H1 (cell line): ENCODE results near the gene PFKFB3. TPM values are rescaled to one million over a fixed set of nuclear protein-coding genes. Genes with fewer than 3 reads are reported as not detected.

Experiments
- CTCF ChIA-PET: fragments of 300-600 bp; sonication (Branson Sonifier 250); formaldehyde crosslinking; loops from one replicate; lab custom pipeline; 2021; ENCODE audit not compliant: partially characterized antibody; lab: Charles Lee
- POLR2A ChIA-PET: fragments of 300-600 bp; sonication (Branson Sonifier 250); formaldehyde crosslinking; loops from one replicate; lab custom pipeline; 2021; ENCODE audit warnings: inconsistent platforms; ENCODE audit not compliant: partially characterized antibody; lab: Charles Lee
- DNase-seq, 2 experiments: peaks; one replicate each; pipeline versions ENCODE4 v3.0.0 to v3.0.0-alpha.2; 2010 to 2022; ENCODE audit warnings: low spot score in 2 of 2, low read depth in 1 of 2, mixed read lengths in 1 of 2
- FAIRE-seq: peaks from 2 replicates; lab custom pipeline; 2011; peaks lifted over from hg19 to GRCh38; lab: Jason Lieb, UNC
- H2AFZ ChIP-seq: 2 replicates; pipeline ENCODE4 v1.8.1; 2012; ENCODE audit warnings: low read length, inconsistent platforms
- H2AK5ac ChIP-seq: 2 replicates; pipeline ENCODE4 v1.6.1; 2013; ENCODE audit warnings: low read depth, low read length
- H2BK120ac ChIP-seq: replicated peaks from 2 replicates; pipeline ENCODE3; 2013; ENCODE audit warnings: low read depth, low read length, inconsistent platforms
- H2BK12ac ChIP-seq: 2 replicates; pipeline ENCODE4 v1.6.1; 2013; ENCODE audit warnings: low read depth, low read length
- H2BK15ac ChIP-seq: 2 replicates; pipeline ENCODE4 v1.6.1; 2013; ENCODE audit warnings: low read length
- H2BK20ac ChIP-seq: 2 replicates; pipeline ENCODE4 v1.6.1; 2013; ENCODE audit warnings: low read length
- H2BK5ac ChIP-seq: 2 replicates; pipeline ENCODE4 v1.6.1; 2013; ENCODE audit warnings: low read depth, low read length
- H3K14ac ChIP-seq: 2 replicates; pipeline ENCODE4 v1.6.1; 2013; ENCODE audit warnings: inconsistent platforms; ENCODE audit not compliant: insufficient read length
- H3K18ac ChIP-seq: 2 replicates; pipeline ENCODE4 v1.6.1; 2013; ENCODE audit warnings: low read length; ENCODE audit errors: extremely low read depth
- H3K23ac ChIP-seq: 2 replicates; pipeline ENCODE4 v1.6.1; 2013; ENCODE audit warnings: inconsistent platforms; ENCODE audit not compliant: insufficient read length
- H3K23me2 ChIP-seq: 2 replicates; pipeline ENCODE4 v1.6.1; 2013; ENCODE audit warnings: low read depth, low read length
- H3K27ac ChIP-seq: 2 replicates; pipeline ENCODE4 v1.6.1; 2011; ENCODE audit warnings: low read depth, low read length, inconsistent platforms
- H3K27me3 ChIP-seq, 4 experiments: replicated peaks in 1 of 4; 1 replicate in 1 of 4; 2 replicates in 3 of 4; pipeline versions ENCODE4 v1.6.1 to v1.8.1; 2011 to 2013; ENCODE audit warnings: low read length in 3 of 4, mild to moderate bottlenecking in 3 of 4, inconsistent platforms in 2 of 4, mixed read lengths in 2 of 4, moderate library complexity in 1 of 4; ENCODE audit not compliant: control insufficient read depth in 3 of 4, insufficient read depth in 3 of 4; ENCODE audit errors: extremely low read depth in 1 of 4
- H3K36me3 ChIP-seq, 4 experiments: 2 replicates each; pipeline versions ENCODE4 v1.6.1 to v1.8.1; 2011 to 2013; ENCODE audit warnings: mild to moderate bottlenecking in 4 of 4, low read length in 3 of 4, moderate library complexity in 2 of 4, control low read depth in 1 of 4, inconsistent platforms in 1 of 4; ENCODE audit not compliant: insufficient read depth in 4 of 4, control insufficient read depth in 2 of 4
- H3K4ac ChIP-seq: replicated peaks from 2 replicates; pipeline ENCODE3; 2013; ENCODE audit warnings: low read length, low read depth, mixed read lengths, inconsistent platforms; ENCODE audit not compliant: insufficient read length
- H3K4me1 ChIP-seq, 4 experiments: replicated peaks in 1 of 4; 1 replicate in 1 of 4; 2 replicates in 3 of 4; pipeline versions ENCODE4 v1.6.1 to v1.8.1; 2011 to 2013; ENCODE audit warnings: low read length in 3 of 4, inconsistent platforms in 2 of 4, mixed read lengths in 1 of 4; ENCODE audit not compliant: insufficient read depth in 4 of 4, control insufficient read depth in 3 of 4
- H3K4me2 ChIP-seq, 2 experiments: 2 replicates each; pipeline versions ENCODE4 v1.6.1 to v1.8.1; 2011 to 2013; ENCODE audit warnings: low read depth in 2 of 2, low read length in 2 of 2, control low read depth in 1 of 2, inconsistent platforms in 1 of 2, mild to moderate bottlenecking in 1 of 2; ENCODE audit not compliant: insufficient read depth in 1 of 2
- H3K4me3 ChIP-seq, 4 experiments: fragments of 200-600, 300-600 bp in 1 of 4; sonication (generic), shearing (Covaris generic), sonication (Bioruptor Twin) in 1 of 4; 2 replicates each; pipeline versions ENCODE4 v1.5.1 to v1.8.1; 2011 to 2016; ENCODE audit warnings: low read length in 4 of 4, low read depth in 3 of 4, control low read depth in 2 of 4, inconsistent platforms in 2 of 4, mild to moderate bottlenecking in 2 of 4, mixed read lengths in 1 of 4, moderate library complexity in 1 of 4; ENCODE audit not compliant: insufficient read depth in 2 of 4; ENCODE audit errors: extremely low read depth in 1 of 4
- H3K56ac ChIP-seq: replicated peaks from 2 replicates; pipeline ENCODE3; 2013; ENCODE audit warnings: low read depth, mild to moderate bottlenecking, mixed read lengths, low read length, inconsistent platforms; ENCODE audit not compliant: insufficient read length
- H3K79me1 ChIP-seq: 2 replicates; pipeline ENCODE4 v1.6.1; 2013; ENCODE audit warnings: low read depth, low read length, control low read depth
- H3K79me2 ChIP-seq, 2 experiments: 2 replicates each; pipeline versions ENCODE4 v1.6.1 to v1.8.1; 2012 to 2013; ENCODE audit warnings: low read length in 2 of 2, mild to moderate bottlenecking in 2 of 2, inconsistent platforms in 1 of 2; ENCODE audit not compliant: insufficient read depth in 2 of 2, control insufficient read depth in 1 of 2
- H3K9ac ChIP-seq, 4 experiments: replicated peaks in 1 of 4; 1 replicate in 1 of 4; 2 replicates in 3 of 4; pipeline versions ENCODE4 v1.6.1 to v1.8.1; 2011 to 2013; ENCODE audit warnings: low read depth in 3 of 4, low read length in 3 of 4, control low read depth in 2 of 4, mild to moderate bottlenecking in 2 of 4, moderate library complexity in 2 of 4, inconsistent platforms in 1 of 4; ENCODE audit errors: extremely low read depth in 1 of 4
- H3K9me3 ChIP-seq, 2 experiments: 2 replicates each; pipeline versions ENCODE4 v1.6.1 to v1.8.1; 2012 to 2013; ENCODE audit warnings: mild to moderate bottlenecking in 2 of 2, moderate library complexity in 2 of 2, control low read depth in 1 of 2, inconsistent platforms in 1 of 2, low read depth in 1 of 2, low read length in 1 of 2, mixed read lengths in 1 of 2; ENCODE audit not compliant: insufficient read depth in 2 of 2
- H4K20me1 ChIP-seq, 2 experiments: replicated peaks in 1 of 2; 2 replicates each; pipeline versions ENCODE3 to v1.8.1; 2011 to 2013; ENCODE audit warnings: inconsistent platforms in 2 of 2, low read length in 2 of 2, mild to moderate bottlenecking in 1 of 2; ENCODE audit not compliant: insufficient read depth in 2 of 2, control insufficient read depth in 1 of 2
- H4K5ac ChIP-seq: 2 replicates; pipeline ENCODE4 v1.6.1; 2013; ENCODE audit warnings: low read length, low read depth, mixed read lengths, inconsistent platforms; ENCODE audit not compliant: insufficient read length
- H4K8ac ChIP-seq: 2 replicates; pipeline ENCODE4 v1.8.0; 2013; ENCODE audit warnings: mild to moderate bottlenecking, moderate library complexity, low read length, inconsistent platforms; ENCODE audit not compliant: insufficient read depth; ENCODE audit errors: extremely low read depth
- H4K91ac ChIP-seq: replicated peaks from 2 replicates; pipeline ENCODE3; 2013; ENCODE audit warnings: low read length, mixed read lengths, inconsistent platforms; ENCODE audit not compliant: insufficient read length
- ASH2L ChIP-seq: fragments of 200-600, 300-600 bp; sonication (generic); IDR thresholded peaks from one replicate; pipeline ENCODE4 v1.7.1; 2017; ENCODE audit warnings: low read length
- HDAC2 ChIP-seq, 2 experiments: fragments of 300-600 bp in 1 of 2; sonication (generic) in 1 of 2; IDR thresholded peaks; 2 replicates each; pipeline ENCODE4 v1.6.1; 2011 to 2012; ENCODE audit warnings: low read depth in 2 of 2, low read length in 2 of 2, mild to moderate bottlenecking in 2 of 2, moderate library complexity in 2 of 2, borderline replicate concordance in 1 of 2, inconsistent platforms in 1 of 2
- NRF1 ChIP-seq: IDR thresholded peaks from 2 replicates; pipeline ENCODE4 v1.6.1; 2011; ENCODE audit warnings: mild to moderate bottlenecking, low read depth, low read length, improper control_type of control experiment
- RXRA ChIP-seq: IDR thresholded peaks from 2 replicates; pipeline ENCODE4 v1.6.1; 2011; ENCODE audit warnings: low read depth, mild to moderate bottlenecking, low read length, moderate library complexity; ENCODE audit not compliant: insufficient read depth
- SP1 ChIP-seq: IDR thresholded peaks from 2 replicates; pipeline ENCODE4 v1.6.1; 2011; ENCODE audit warnings: low read depth, low read length
- SUZ12 ChIP-seq: fragments of 200-600 bp; sonication (generic); IDR thresholded peaks from 2 replicates; pipeline ENCODE4 v1.6.1; 2012; ENCODE audit warnings: mild to moderate bottlenecking, inconsistent platforms, low read length, moderate library complexity, mixed read lengths
- TBP ChIP-seq: IDR thresholded peaks from 2 replicates; pipeline ENCODE4 v1.6.1; 2011; ENCODE audit warnings: low read depth, low read length, improper control_type of control experiment
- WGBS, 2 experiments: shearing (Covaris generic) in 1 of 2; methylation state at CpG; one replicate each; pipeline versions ENCODE4 v1.1.6 to v1.1.7; 2013 to 2015; ENCODE audit warnings: low lambda C conversion rate in 2 of 2, mixed read lengths in 2 of 2, inconsistent platforms in 1 of 2, low coverage in 1 of 2, missing lambda C conversion rate in 1 of 2; ENCODE audit not compliant: insufficient replicate concordance in 2 of 2, insufficient coverage in 1 of 2, insufficient read length in 1 of 2; ENCODE audit errors: extremely low coverage in 1 of 2, missing lambda C conversion rate in 1 of 2; 5-methylcytosine and 5-hydroxymethylcytosine counted together
- polyA plus RNA-seq, 7 experiments: library from polyadenylated mRNA; depleted of rRNA in 3 of 7; stranded (reverse) in 5 of 7; unstranded in 2 of 7; fragments of >200 nt in 5 of 7; fragments of 200-250 nt in 2 of 7; gene quantifications; 1 replicate in 5 of 7; 2 replicates in 1 of 7; 4 replicates in 1 of 7; pipeline versions ENCODE4 v1.2.1 to v1.2.3, GENCODE V29; 2011 to 2013; ENCODE audit warnings: missing spikeins in 2 of 7, mixed read lengths in 2 of 7
- total RNA-seq: library from RNA; stranded (reverse); fragmentation: NEBNext Ultra II Directional; extraction: Animal tissue kit (Norgen Biotek cat#: 25700); gene quantifications from 2 replicates; pipeline ENCODE4 v1.2.1, GENCODE V29; 2021
- TF ChIP-seq, protein P1 (sequence below): IDR thresholded peaks from 2 replicates; pipeline ENCODE4 v1.6.1; 2012; ENCODE audit warnings: inconsistent platforms
- TF ChIP-seq, protein P2 (sequence below): IDR thresholded peaks from 2 replicates; pipeline ENCODE4 v1.6.1; 2011; ENCODE audit warnings: low read depth, mild to moderate bottlenecking, low read length; ENCODE audit not compliant: insufficient read depth

The PFKFB3 gene
- total and polyA plus RNA-seq, 2 of the 8 experiments (the other 6 are each of a cell fraction or from before 2014, with no cell fraction given) = 15.6 to 32.0 TPM

- Histone ChIP-seq H3K4me1 (peaks cover 0 to 10% (median 5%) of the 10 kb centered on the region in 4 experiments; a peak in 4 of 7 replicates), H4K20me1 (peaks cover 11 to 28% of the 10 kb centered on the region in 2 experiments), H3K79me2 (peaks cover 0 to 34% of the 10 kb centered on the region in 2 experiments; a peak in 2 of 4 replicates), H3K56ac (no peak overlapping the region), H3K27me3 (no peaks in the 10 kb centered on the region), H3K4me3 (no peak overlapping the region), H3K18ac (no peak overlapping the region), H2AFZ (no peak overlapping the region), H4K91ac (no peak overlapping the region), H2BK20ac (no peak overlapping the region), H3K27ac (no peak overlapping the region), H3K79me1 (peaks cover 14% of the 10 kb centered on the region), H3K4ac (no peak overlapping the region), H3K9ac (no peak overlapping the region), H3K36me3 (peaks cover 21 to 46% (median 31%) of the 10 kb centered on the region in 4 experiments), H3K23ac (no peak overlapping the region), H2BK120ac (no peak overlapping the region), H2BK15ac (no peak overlapping the region), H4K5ac (no peak overlapping the region), H2BK12ac (no peak overlapping the region), H3K9me3 (no peaks in the 10 kb centered on the region), H3K14ac (no peak overlapping the region), H3K4me2 (no peak overlapping the region), H2AK5ac (no peak overlapping the region), H2BK5ac (no peak overlapping the region), H4K8ac (no peak overlapping the region), H3K23me2 (0 out of 2 replicates have a peak, but pooled peaks cover 2% of the 10 kb centered on the region)
- no peak for DNase-seq
- ChIA-PET CTCF (interaction anchor here (1.2 to 3.1 kb wide), 3 partner anchors 36 to 188 kb away, joined by 3 to 12 read pairs (median 3); no protein-coding TSS in a partner anchor), POLR2A (interaction anchor here (0.6 to 1.3 kb wide), 3 partner anchors 11 to 192 kb away, joined by 3 read pairs; partner anchors contain the start of gene PFKFB3)
- TF ChIP-seq HDAC2 (IDR thresholded peaks at IDR 0.05; ENCODE audit: borderline replicate concordance in 1 of 2, low read depth in 2 of 2, low read length in 2 of 2) = no peak
- no peak for TF ChIP-seq TBP
- TF ChIP-seq ASH2L = no peak
- no peak for TF ChIP-seq SP1
- TF ChIP-seq, protein P1, sequence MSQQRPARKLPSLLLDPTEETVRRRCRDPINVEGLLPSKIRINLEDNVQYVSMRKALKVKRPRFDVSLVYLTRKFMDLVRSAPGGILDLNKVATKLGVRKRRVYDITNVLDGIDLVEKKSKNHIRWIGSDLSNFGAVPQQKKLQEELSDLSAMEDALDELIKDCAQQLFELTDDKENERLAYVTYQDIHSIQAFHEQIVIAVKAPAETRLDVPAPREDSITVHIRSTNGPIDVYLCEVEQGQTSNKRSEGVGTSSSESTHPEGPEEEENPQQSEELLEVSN = no peak
- no peak for TF ChIP-seq RXRA
- TF ChIP-seq, protein P2, sequence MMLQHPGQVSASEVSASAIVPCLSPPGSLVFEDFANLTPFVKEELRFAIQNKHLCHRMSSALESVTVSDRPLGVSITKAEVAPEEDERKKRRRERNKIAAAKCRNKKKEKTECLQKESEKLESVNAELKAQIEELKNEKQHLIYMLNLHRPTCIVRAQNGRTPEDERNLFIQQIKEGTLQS = no peak
- no peak for TF ChIP-seq SUZ12
- TF ChIP-seq NRF1 = no peak
- FAIRE-seq = no peak
- WGBS, 2 experiments = 90% methylated on average over 5 of the region's 5 CpGs; no CpG with 5 or more reads in 1 of the 2 experiments
Measured at GRCh38 chr10:6213908-6214307, 11.2 kb downstream of the PFKFB3 start.
